Omental fat pad (tissue), 4 donors: ENCODE results near the gene THBS1. TPM values are rescaled to one million over a fixed set of nuclear protein-coding genes. Genes with fewer than 3 reads are reported as not detected.

Experiments
- ATAC-seq: fragments of 150-250 bp; one replicate; pipeline ENCODE4 v1.9.1; 2016; ENCODE audit warnings: mild to moderate bottlenecking, moderate library complexity; ENCODE audit not compliant: low FRiP score
- DNase-seq: peaks from one replicate; pipeline ENCODE4 v3.0.0-alpha.2; 2019; ENCODE audit warnings: low spot score
- CTCF ChIP-seq, 3 donors: fragments of 450-650 bp; IDR thresholded peaks; one replicate each; pipeline ENCODE4 v1.5.1; 2016 to 2017; ENCODE audit warnings: antibody characterized with exemption in 3 of 3, mild to moderate bottlenecking in 3 of 3, moderate library complexity in 2 of 3
- total RNA-seq, 4 donors: library from RNA; depleted of rRNA; stranded (reverse); fragments of >200 nt; gene quantifications; one replicate each; pipeline ENCODE4 v1.1.0, GENCODE V29; 2016

Gene THBS1
- total RNA-seq, 4 donors from 2014 or later: 690 to 4,169 (median 2,356) TPM

- ATAC-seq: no peak
- no peak for DNase-seq
- TF ChIP-seq CTCF (IDR thresholded peaks at IDR 0.05): no peak
Measured at GRCh38 chr15:39613861-39614260, 33.0 kb downstream of the THBS1 start.

- no peak for TF ChIP-seq CTCF (IDR thresholded peaks at IDR 0.05)
- ATAC-seq: no peak
- DNase-seq: no peak
Measured at GRCh38 chr15:39616731-39617455, 36.0 kb downstream of the THBS1 start.

GRCh38 chr15:39618063-39618823 lies 37.4 kb downstream of the THBS1 start:
- ATAC-seq (no peak), DNase-seq (no peak)
- TF ChIP-seq CTCF (IDR thresholded peaks at IDR 0.05): no peak

- ATAC-seq (no peak), DNase-seq (no peak)
- TF ChIP-seq CTCF (IDR thresholded peaks at IDR 0.05): no peak
Measured at GRCh38 chr15:39621210-39621609, 40.3 kb downstream of the THBS1 start.

GRCh38 chr15:39621976-39622375 lies 41.1 kb downstream of the THBS1 start:
- DNase-seq (no peak), ATAC-seq (no peak)
- no peak for TF ChIP-seq CTCF (IDR thresholded peaks at IDR 0.05)

GRCh38 chr15:39622660-39623516 lies 42.0 kb downstream of the THBS1 start:
- ATAC-seq (no peak), DNase-seq (no peak)
- no peak for TF ChIP-seq CTCF (IDR thresholded peaks at IDR 0.05)
